ENCODE data around the gene MLYCD.

The MLYCD gene

DNA sequence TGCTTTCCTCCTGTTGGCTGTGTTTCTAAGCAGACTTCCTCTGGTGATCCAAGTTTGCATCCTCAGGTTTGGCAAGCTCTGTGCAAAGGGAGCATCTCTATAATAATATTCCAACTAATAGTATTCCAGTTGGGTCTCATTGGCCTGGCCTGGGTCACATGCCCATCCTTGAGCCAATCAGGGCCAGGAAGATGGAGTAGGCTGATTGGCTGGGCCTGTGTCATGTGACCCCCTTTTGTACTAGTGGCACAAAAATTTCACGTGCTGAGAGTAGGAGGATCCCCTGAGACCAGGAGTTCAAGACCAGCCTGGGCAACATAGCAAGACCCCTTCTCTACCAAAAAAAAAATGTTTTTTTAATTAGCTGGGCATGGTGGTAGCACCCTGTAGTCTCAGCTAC, 35.2 kb upstream of the MLYCD start:
- no peaks in the 10 kb centered on the region for H3K27me3 ChIP-seq
- no peak for TF ChIP-seq Cebpa-rat (IDR thresholded peaks at IDR 0.05)
- H3K9me3 ChIP-seq: peaks cover 17% of the 10 kb centered on the region
- H4K20me1 ChIP-seq: no peaks in the 10 kb centered on the region
- no peak overlapping the region for H3K27ac ChIP-seq
- H3K4me3 ChIP-seq: no peak overlapping the region
- no peak overlapping the region for H3K4me2 ChIP-seq
- no peak overlapping the region for H3K9ac ChIP-seq
- no peaks in the 10 kb centered on the region for H3K36me3 ChIP-seq
- peaks cover 11% of the 10 kb centered on the region for H3K4me1 ChIP-seq

GRCh38 chr16:83870830-83871229, 28.1 kb upstream of the MLYCD start:
- Histone ChIP-seq H3K27me3 (no peaks in the 10 kb centered on the region), H3K9ac (no peak overlapping the region), H4K20me1 (no peaks in the 10 kb centered on the region), H3K27ac (no peak overlapping the region), H3K4me1 (peaks cover 2% of the 10 kb centered on the region; the same call in 1 of the 2 replicates), H3K4me3 (no peak overlapping the region), H3K4me2 (no peak overlapping the region), H3K9me3 (peaks cover 13% of the 10 kb centered on the region; the same call in 1 of the 2 replicates), H3K36me3 (no peaks in the 10 kb centered on the region)
- no peak for TF ChIP-seq Cebpa-rat (IDR thresholded peaks at IDR 0.05)

DNA sequence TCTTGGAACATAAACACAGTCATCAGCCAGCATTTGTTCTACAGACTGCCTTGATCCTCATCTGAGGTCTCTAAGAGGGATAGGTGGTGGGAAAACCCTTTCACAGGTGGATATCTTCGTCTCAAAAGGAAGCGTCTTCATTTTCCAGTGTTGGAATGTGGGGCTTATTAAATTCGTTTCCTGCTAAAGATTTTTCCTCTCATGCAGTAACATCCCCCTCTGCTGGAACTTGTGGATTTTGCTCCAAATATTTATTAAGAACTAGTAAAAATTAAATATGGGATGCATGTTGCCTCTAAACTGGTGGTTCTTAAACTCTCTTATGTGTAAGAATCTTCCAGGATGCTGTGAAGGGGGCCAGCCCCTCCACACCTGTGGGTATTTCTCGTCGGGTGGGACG, 20.1 kb upstream of the MLYCD start:
- no peak overlapping the region for H3K9ac ChIP-seq
- H3K27ac ChIP-seq: no peak overlapping the region
- H3K36me3 ChIP-seq: no peaks in the 10 kb centered on the region
- H3K27me3 ChIP-seq: no peaks in the 10 kb centered on the region
- no peak for TF ChIP-seq Cebpa-rat (IDR thresholded peaks at IDR 0.05)
- no peaks in the 10 kb centered on the region for H3K4me1 ChIP-seq
- H4K20me1 ChIP-seq: no peaks in the 10 kb centered on the region
- no peak overlapping the region for H3K4me2 ChIP-seq
- no peaks in the 10 kb centered on the region for H3K9me3 ChIP-seq
- no peak overlapping the region for H3K4me3 ChIP-seq

GRCh38 chr16:83882163-83882885, 16.6 kb upstream of the MLYCD start:
- Histone ChIP-seq H3K9me3 (no peaks in the 10 kb centered on the region), H3K27me3 (no peaks in the 10 kb centered on the region), H3K4me2 (no peak overlapping the region)

DNA sequence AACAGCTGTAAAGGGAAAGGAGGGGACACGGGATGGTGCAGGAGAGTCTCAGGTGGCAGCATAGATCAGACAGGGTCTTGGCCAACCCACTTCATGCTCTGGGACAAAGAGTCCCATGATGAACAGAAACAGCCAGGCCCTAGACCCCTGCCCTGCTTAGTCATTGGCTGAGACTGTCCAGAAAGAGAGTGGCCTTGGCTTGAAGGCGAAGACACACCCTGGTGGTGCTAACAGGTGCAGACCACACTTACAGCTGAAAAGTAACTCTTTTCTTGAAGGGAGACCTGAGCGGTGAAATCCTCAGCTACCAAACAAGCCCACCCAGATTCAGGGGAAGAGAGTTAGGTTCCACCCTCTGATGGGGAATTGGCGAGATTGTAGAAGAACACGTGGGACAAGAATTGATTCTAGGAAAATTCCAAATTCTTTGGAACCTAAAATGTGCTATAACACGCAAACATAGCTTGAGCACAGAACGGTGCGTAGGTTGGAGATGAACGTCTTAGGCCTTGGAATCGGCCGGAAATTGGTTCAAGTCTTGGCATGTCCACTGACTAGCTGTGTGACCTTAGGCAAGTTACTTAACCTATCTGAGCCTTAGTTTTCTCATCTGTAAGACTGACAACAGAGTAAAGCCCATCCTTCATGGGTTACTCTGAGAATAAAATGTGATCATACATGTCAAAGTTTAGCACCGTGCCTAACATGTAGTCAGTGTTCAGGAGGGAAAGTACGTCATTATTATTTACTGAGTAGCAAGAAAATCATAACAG, 12.5 kb upstream of the MLYCD start:
- no peaks in the 10 kb centered on the region for H4K20me1 ChIP-seq
- no peak overlapping the region for H3K4me3 ChIP-seq
- no peaks in the 10 kb centered on the region for H3K36me3 ChIP-seq
- no peak overlapping the region for H3K27ac ChIP-seq
- H3K27me3 ChIP-seq: no peaks in the 10 kb centered on the region
- peaks cover 10% of the 10 kb centered on the region; the same call in 1 of the 2 replicates for H3K9me3 ChIP-seq
- peak overlapping the region; percentile 40 for H3K4me2 ChIP-seq
- H3K9ac ChIP-seq: no peak overlapping the region
- peaks cover 18% of the 10 kb centered on the region for H3K4me1 ChIP-seq
- TF ChIP-seq Cebpa-rat (IDR thresholded peaks at IDR 0.05): no peak

More at GRCh38 chr16:83882163-83882885, 16.6 kb upstream of the MLYCD start:
- no peaks in the 10 kb centered on the region for H3K36me3 ChIP-seq
- no peak overlapping the region for H3K9ac ChIP-seq
- TF ChIP-seq Cebpa-rat (IDR thresholded peaks at IDR 0.05): no peak
- H3K4me1 ChIP-seq: peaks cover 18% of the 10 kb centered on the region
- no peak overlapping the region for H3K4me3 ChIP-seq
- no peaks in the 10 kb centered on the region for H4K20me1 ChIP-seq
- no peak overlapping the region for H3K27ac ChIP-seq

- Histone ChIP-seq H3K27me3 (no peaks in the 10 kb centered on the region), H3K4me1 (peaks cover 18% of the 10 kb centered on the region), H3K9ac (no peak overlapping the region), H3K36me3 (no peaks in the 10 kb centered on the region), H3K4me3 (no peak overlapping the region), H4K20me1 (no peaks in the 10 kb centered on the region), H3K27ac (no peak overlapping the region), H3K4me2 (no peak overlapping the region), H3K9me3 (peaks cover 17% of the 10 kb centered on the region)
- no peak for TF ChIP-seq Cebpa-rat (IDR thresholded peaks at IDR 0.05)
Measured at GRCh38 chr16:83887080-83887479, 11.8 kb upstream of the MLYCD start.

- no peaks in the 10 kb centered on the region for H3K36me3 ChIP-seq
- H3K27ac ChIP-seq: no peak overlapping the region
- no peak overlapping the region for H3K9ac ChIP-seq
- no peak overlapping the region for H3K4me3 ChIP-seq
- peaks cover 22% of the 10 kb centered on the region for H3K9me3 ChIP-seq
- no peak overlapping the region for H3K4me2 ChIP-seq
- H3K4me1 ChIP-seq: peaks cover 18% of the 10 kb centered on the region
- no peaks in the 10 kb centered on the region for H3K27me3 ChIP-seq
- no peaks in the 10 kb centered on the region for H4K20me1 ChIP-seq
- no peak for TF ChIP-seq Cebpa-rat (IDR thresholded peaks at IDR 0.05)
Measured at GRCh38 chr16:83887564-83887963, 11.4 kb upstream of the MLYCD start.

GRCh38 chr16:83888672-83889044, 10.3 kb upstream of the MLYCD start:
- Histone ChIP-seq H3K36me3 (no peaks in the 10 kb centered on the region), H4K20me1 (no peaks in the 10 kb centered on the region), H3K4me1 (peaks cover 18% of the 10 kb centered on the region), H3K4me2 (no peak overlapping the region), H3K4me3 (no peak overlapping the region), H3K9ac (no peak overlapping the region), H3K27ac (no peak overlapping the region), H3K9me3 (peaks cover 24% of the 10 kb centered on the region), H3K27me3 (no peaks in the 10 kb centered on the region)
- TF ChIP-seq Cebpa-rat (IDR thresholded peaks at IDR 0.05): no peak

- H3K9ac ChIP-seq: no peak overlapping the region
- H4K20me1 ChIP-seq: no peaks in the 10 kb centered on the region
- H3K36me3 ChIP-seq: no peaks in the 10 kb centered on the region
- H3K27me3 ChIP-seq: no peaks in the 10 kb centered on the region
- H3K9me3 ChIP-seq: peaks cover 24% of the 10 kb centered on the region
- no peak overlapping the region for H3K4me3 ChIP-seq
- H3K4me1 ChIP-seq: peaks cover 12% of the 10 kb centered on the region
- no peak overlapping the region for H3K27ac ChIP-seq
- no peak overlapping the region for H3K4me2 ChIP-seq
- TF ChIP-seq Cebpa-rat (IDR thresholded peaks at IDR 0.05): no peak
Measured at GRCh38 chr16:83890359-83890758, 8.6 kb upstream of the MLYCD start.

GRCh38 chr16:83891742-83892141, 7.2 kb upstream of the MLYCD start:
- no peaks in the 10 kb centered on the region for H4K20me1 ChIP-seq
- H3K4me1 ChIP-seq: no peaks in the 10 kb centered on the region
- H3K27ac ChIP-seq: no peak overlapping the region
- H3K4me3 ChIP-seq: no peak overlapping the region
- no peaks in the 10 kb centered on the region for H3K27me3 ChIP-seq
- H3K36me3 ChIP-seq: no peaks in the 10 kb centered on the region
- no peak for TF ChIP-seq Cebpa-rat (IDR thresholded peaks at IDR 0.05)
- no peak overlapping the region for H3K4me2 ChIP-seq
- H3K9me3 ChIP-seq: peaks cover 24% of the 10 kb centered on the region
- H3K9ac ChIP-seq: no peak overlapping the region

All from BLaER1 (cell line).